DOHH2 (cell line): ENCODE measurements around the gene ZNF8.

Experiments
- H3F3A ChIP-seq: fragments of 200-600 bp; sonication (generic), shearing (Covaris generic); 2 replicates; pipeline ENCODE4 v1.6.0; 2016; ENCODE audit warnings: antibody characterized with exemption, mild to moderate bottlenecking; ENCODE audit not compliant: control insufficient read depth, insufficient read depth
- H3K27ac ChIP-seq: fragments of 200-600 bp; sonication (generic); 2 replicates; pipeline ENCODE4 v1.5.1; 2014; ENCODE audit warnings: low read depth, mild to moderate bottlenecking, low read length, moderate library complexity
- H3K27me3 ChIP-seq: fragments of 200-600 bp; sonication (generic); 2 replicates; pipeline ENCODE4 v1.6.1; 2014; ENCODE audit warnings: mild to moderate bottlenecking, low read length, mixed read lengths; ENCODE audit not compliant: control insufficient read depth
- H3K36me3 ChIP-seq: fragments of 200-600 bp; sonication (generic); 2 replicates; pipeline ENCODE4 v1.6.1; 2014; ENCODE audit warnings: mild to moderate bottlenecking, low read length, moderate library complexity, mixed read lengths; ENCODE audit not compliant: control insufficient read depth
- H3K4me1 ChIP-seq: fragments of 200-600 bp; sonication (generic); 2 replicates; pipeline ENCODE4 v1.6.1; 2014; ENCODE audit warnings: mild to moderate bottlenecking, low read length, mixed read lengths; ENCODE audit not compliant: control insufficient read depth
- H3K4me2 ChIP-seq: fragments of 200-600 bp; sonication (generic); 2 replicates; pipeline ENCODE4 v1.6.0; 2014; ENCODE audit warnings: mild to moderate bottlenecking, low read length, moderate library complexity
- H3K4me3 ChIP-seq: fragments of 200-600 bp; sonication (generic); 2 replicates; pipeline ENCODE4 v1.5.1; 2014; ENCODE audit warnings: mild to moderate bottlenecking, low read length, mixed read lengths
- H3K79me2 ChIP-seq: fragments of 200-600 bp; sonication (generic); 2 replicates; pipeline ENCODE4 v1.6.1; 2014; ENCODE audit warnings: mild to moderate bottlenecking, low read length, mixed read lengths; ENCODE audit not compliant: control insufficient read depth
- H3K9me2 ChIP-seq: fragments of 200-600 bp; sonication (generic); replicated peaks from 2 replicates; pipeline ENCODE4 v1.6.1; 2014; ENCODE audit warnings: mild to moderate bottlenecking, low read length, mixed read lengths; ENCODE audit not compliant: control insufficient read depth
- H3K9me3 ChIP-seq: fragments of 200-600 bp; sonication (generic); 2 replicates; pipeline ENCODE4 v1.6.1; 2014; ENCODE audit warnings: antibody characterized with exemption, low read length, mixed read lengths; ENCODE audit not compliant: control insufficient read depth, insufficient read depth
- H4K20me1 ChIP-seq: fragments of 200-600 bp; sonication (generic); 2 replicates; pipeline ENCODE4 v1.6.0; 2014; ENCODE audit warnings: low read depth, mild to moderate bottlenecking, antibody characterized with exemption, low read length, moderate library complexity; ENCODE audit not compliant: control insufficient read depth, insufficient read depth
- EZH2phosphoT487 ChIP-seq: fragments of 200-600 bp; sonication (generic); IDR thresholded peaks from 2 replicates; pipeline ENCODE4 v1.6.1; 2017; ENCODE audit warnings: borderline replicate concordance, mild to moderate bottlenecking, antibody characterized with exemption, low read length, moderate library complexity, mixed read lengths
- TF ChIP-seq, protein P1 (sequence below): fragments of 200-600 bp; sonication (generic); IDR thresholded peaks from one replicate; pipeline ENCODE4 v1.5.1; 2014; ENCODE audit warnings: antibody characterized with exemption, mild to moderate bottlenecking, low read depth, low read length; ENCODE audit not compliant: poor library complexity, severe bottlenecking

Gene ZNF8

DNA sequence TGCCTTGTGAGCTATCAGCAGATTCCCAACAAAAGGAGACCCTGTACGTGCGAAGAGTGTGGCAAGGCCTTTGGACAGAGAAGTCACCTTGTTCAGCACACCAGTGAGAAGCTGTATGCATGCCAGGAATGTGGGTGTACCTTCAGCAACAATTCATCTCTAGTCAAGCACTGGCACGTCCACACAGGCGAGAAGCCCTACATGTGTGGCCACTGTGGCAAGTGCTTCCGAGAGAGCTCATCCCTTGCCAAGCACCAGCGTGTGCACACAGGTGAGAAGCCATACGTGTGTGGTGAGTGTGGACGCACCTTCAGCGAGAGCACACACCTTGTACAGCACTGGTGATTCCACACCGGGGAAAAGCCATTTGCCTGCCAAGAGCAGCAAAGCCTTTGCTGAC is 40.5 kb downstream of the ZNF8 start:
- Histone ChIP-seq H3K79me2 (no peaks in the 10 kb centered on the region), H3K4me3 (no peak overlapping the region), H3K27me3 (no peaks in the 10 kb centered on the region), H3K9me2 (no peaks in the 10 kb centered on the region), H3K36me3 (peaks cover 13% of the 10 kb centered on the region), H3K4me2 (no peak overlapping the region), H3K4me1 (no peaks in the 10 kb centered on the region), H3K27ac (no peak overlapping the region), H3F3A (no peaks in the 10 kb centered on the region), H4K20me1 (no peaks in the 10 kb centered on the region), H3K9me3 (no peaks in the 10 kb centered on the region)
- TF ChIP-seq, protein P1, sequence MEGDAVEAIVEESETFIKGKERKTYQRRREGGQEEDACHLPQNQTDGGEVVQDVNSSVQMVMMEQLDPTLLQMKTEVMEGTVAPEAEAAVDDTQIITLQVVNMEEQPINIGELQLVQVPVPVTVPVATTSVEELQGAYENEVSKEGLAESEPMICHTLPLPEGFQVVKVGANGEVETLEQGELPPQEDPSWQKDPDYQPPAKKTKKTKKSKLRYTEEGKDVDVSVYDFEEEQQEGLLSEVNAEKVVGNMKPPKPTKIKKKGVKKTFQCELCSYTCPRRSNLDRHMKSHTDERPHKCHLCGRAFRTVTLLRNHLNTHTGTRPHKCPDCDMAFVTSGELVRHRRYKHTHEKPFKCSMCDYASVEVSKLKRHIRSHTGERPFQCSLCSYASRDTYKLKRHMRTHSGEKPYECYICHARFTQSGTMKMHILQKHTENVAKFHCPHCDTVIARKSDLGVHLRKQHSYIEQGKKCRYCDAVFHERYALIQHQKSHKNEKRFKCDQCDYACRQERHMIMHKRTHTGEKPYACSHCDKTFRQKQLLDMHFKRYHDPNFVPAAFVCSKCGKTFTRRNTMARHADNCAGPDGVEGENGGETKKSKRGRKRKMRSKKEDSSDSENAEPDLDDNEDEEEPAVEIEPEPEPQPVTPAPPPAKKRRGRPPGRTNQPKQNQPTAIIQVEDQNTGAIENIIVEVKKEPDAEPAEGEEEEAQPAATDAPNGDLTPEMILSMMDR = no peak
- no peak for TF ChIP-seq EZH2phosphoT487

DNA sequence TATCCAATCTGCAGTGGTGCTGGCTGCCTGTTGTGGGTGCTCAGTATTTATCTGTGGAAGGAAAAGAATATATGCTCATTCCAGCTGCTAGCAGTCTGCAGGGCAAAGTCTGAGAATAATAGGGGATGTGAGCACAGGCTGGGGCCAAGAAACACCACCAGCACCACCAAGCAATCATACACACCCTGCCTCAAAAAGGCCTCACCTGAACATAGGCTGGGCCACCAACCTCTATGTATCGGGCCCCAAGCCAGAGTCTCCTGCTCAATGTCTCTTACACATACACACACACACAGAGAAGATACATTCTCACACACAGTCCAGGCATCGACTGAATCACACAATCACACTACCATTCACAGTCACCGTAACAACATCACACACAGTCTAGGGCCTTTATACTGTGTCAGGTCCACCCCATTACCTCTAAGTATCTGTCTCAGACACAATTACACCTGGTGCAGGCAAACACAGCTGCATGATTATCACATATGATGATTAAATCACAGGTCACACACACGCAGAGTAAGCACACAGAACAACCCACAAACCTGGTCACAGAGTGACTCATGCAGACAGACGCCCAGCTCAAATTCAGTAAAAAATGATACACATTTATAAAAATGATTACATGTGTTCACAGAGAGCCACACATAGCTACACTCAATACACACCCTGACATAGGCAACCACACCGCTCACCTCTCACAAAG is 46.7 kb downstream of the ZNF8 start:
- Histone ChIP-seq H3K27me3 (no peaks in the 10 kb centered on the region), H3K4me3 (peak overlapping the region; percentile 95), H3K36me3 (peaks cover 5% of the 10 kb centered on the region; the same call in 1 of the 2 replicates), H4K20me1 (no peaks in the 10 kb centered on the region), H3K9me3 (no peaks in the 10 kb centered on the region), H3K4me2 (peak overlapping the region; percentile 90), H3K4me1 (peaks cover 17% of the 10 kb centered on the region), H3K79me2 (peaks cover 13% of the 10 kb centered on the region), H3K27ac (no peak overlapping the region), H3F3A (no peaks in the 10 kb centered on the region), H3K9me2 (no peaks in the 10 kb centered on the region)
- no peak for TF ChIP-seq EZH2phosphoT487
- TF ChIP-seq, protein P1 = no peak

DNA sequence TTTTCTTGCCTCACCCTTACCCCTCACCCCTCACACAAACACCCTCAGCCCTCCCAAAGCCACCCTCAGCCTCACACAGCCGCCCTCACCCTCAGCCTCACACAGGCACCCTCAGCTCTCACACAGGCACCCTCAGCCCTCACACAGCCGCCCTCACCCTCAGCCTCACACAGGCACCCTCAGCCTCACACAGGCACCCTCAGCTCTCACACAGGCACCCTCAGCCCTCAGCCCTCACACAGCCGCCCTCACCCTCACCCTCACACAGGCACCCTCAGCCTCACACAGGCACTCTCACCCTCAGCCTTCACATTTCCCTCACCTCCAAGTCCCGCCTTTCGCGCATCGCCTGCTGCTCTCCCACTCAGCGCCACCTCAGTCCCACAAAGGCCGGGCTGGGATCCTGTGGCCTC is 47.8 kb downstream of the ZNF8 start:
- Histone ChIP-seq H3K4me3 (peak overlapping the region; percentile 95), H3K79me2 (peaks cover 13% of the 10 kb centered on the region), H3F3A (no peaks in the 10 kb centered on the region), H3K27me3 (no peaks in the 10 kb centered on the region), H3K9me2 (no peaks in the 10 kb centered on the region), H4K20me1 (no peaks in the 10 kb centered on the region), H3K27ac (no peak overlapping the region), H3K4me1 (peaks cover 17% of the 10 kb centered on the region), H3K36me3 (peaks cover 5% of the 10 kb centered on the region; the same call in 1 of the 2 replicates), H3K4me2 (peak overlapping the region; percentile 90), H3K9me3 (no peaks in the 10 kb centered on the region)
- no peak for TF ChIP-seq EZH2phosphoT487
- TF ChIP-seq, protein P1 = no peak
